GM18505 (cell line): Measurements from ENCODE around the gene PEAR1.

Experiments
- ATAC-seq: cut with Tn5 transposase; IDR thresholded peaks from one replicate; pipeline ENCODE4 v1.9.1; 2021; ENCODE audit not compliant: unreplicated experiment
- POLR2A ChIP-seq: IDR thresholded peaks from 4 replicates; pipeline ENCODE4 v1.6.1; 2011; ENCODE audit warnings: borderline replicate concordance; ENCODE audit not compliant: insufficient read depth, insufficient read length; ENCODE audit errors: extremely low read depth

Gene PEAR1

GRCh38 chr1:156942576-156942975 is 49.1 kb downstream of the PEAR1 start:
- ATAC-seq = no peak
- no peak for TF ChIP-seq POLR2A

GRCh38 chr1:156943756-156944155 is 50.2 kb downstream of the PEAR1 start:
- no peak for TF ChIP-seq POLR2A
- no peak for ATAC-seq

GRCh38 chr1:156944268-156944667 is 50.8 kb downstream of the PEAR1 start:
- ATAC-seq = no peak
- TF ChIP-seq POLR2A = no peak

- no peak for TF ChIP-seq POLR2A
- ATAC-seq = no peak
These were observed 51.3 kb downstream of the PEAR1 start for GRCh38 chr1:156944848-156945247.

- no peak for ATAC-seq
- no peak for TF ChIP-seq POLR2A
These were observed 52.6 kb downstream of the PEAR1 start for GRCh38 chr1:156945881-156946661.

- TF ChIP-seq POLR2A = no peak
- no peak for ATAC-seq
These were observed 53.6 kb downstream of the PEAR1 start for GRCh38 chr1:156947127-156947526.

- no peak for ATAC-seq
- no peak for TF ChIP-seq POLR2A
These were observed 54.5 kb downstream of the PEAR1 start for GRCh38 chr1:156947818-156948525.

- no peak for ATAC-seq
- no peak for TF ChIP-seq POLR2A
These were observed 55.2 kb downstream of the PEAR1 start for GRCh38 chr1:156948708-156949107.

GRCh38 chr1:156949127-156949526 is 55.6 kb downstream of the PEAR1 start:
- TF ChIP-seq POLR2A = no peak
- ATAC-seq = no peak

- TF ChIP-seq POLR2A = no peak
- ATAC-seq = no peak
These were observed 57.9 kb downstream of the PEAR1 start for GRCh38 chr1:156951371-156951770.

GRCh38 chr1:156953571-156953970 is 60.1 kb downstream of the PEAR1 start:
- no peak for TF ChIP-seq POLR2A
- no peak for ATAC-seq

- no peak for ATAC-seq
- no peak for TF ChIP-seq POLR2A
These were observed 62.8 kb downstream of the PEAR1 start for GRCh38 chr1:156956333-156956732.

GRCh38 chr1:156957634-156958033 is 64.1 kb downstream of the PEAR1 start:
- no peak for ATAC-seq
- TF ChIP-seq POLR2A = no peak

- no peak for ATAC-seq
- no peak for TF ChIP-seq POLR2A
These were observed 64.8 kb downstream of the PEAR1 start for GRCh38 chr1:156958247-156958714.
